ENCODE results near the gene TANGO6. TPM values are rescaled to one million over a fixed set of nuclear protein-coding genes. Genes with fewer than 3 reads are reported as not detected.

Gene TANGO6
- total RNA-seq, 1 donor = 22.4 TPM

DNA sequence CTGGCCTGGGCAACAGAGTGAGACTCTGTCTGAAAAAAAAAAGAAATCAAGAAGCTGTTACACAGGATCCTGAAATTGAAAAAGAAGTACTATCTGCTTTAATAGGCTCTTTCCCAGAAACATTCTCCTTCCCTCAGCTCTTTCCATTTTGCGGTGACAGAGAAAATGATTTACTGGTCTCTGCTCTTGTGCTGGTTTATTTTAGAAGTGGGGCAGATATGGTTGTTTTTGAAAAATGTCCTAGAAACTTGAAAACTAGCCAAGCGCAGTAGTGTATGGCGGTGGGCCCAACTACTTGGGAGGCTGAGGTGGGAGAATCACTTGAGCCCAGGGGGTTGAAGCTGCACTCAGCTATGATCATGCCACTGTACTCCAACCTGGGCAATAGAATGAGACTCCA is 28.8 kb upstream of the TANGO6 start:
- no peak for DNase-seq (ENCODE audit: low read depth)
- TF ChIP-seq, protein P1, sequence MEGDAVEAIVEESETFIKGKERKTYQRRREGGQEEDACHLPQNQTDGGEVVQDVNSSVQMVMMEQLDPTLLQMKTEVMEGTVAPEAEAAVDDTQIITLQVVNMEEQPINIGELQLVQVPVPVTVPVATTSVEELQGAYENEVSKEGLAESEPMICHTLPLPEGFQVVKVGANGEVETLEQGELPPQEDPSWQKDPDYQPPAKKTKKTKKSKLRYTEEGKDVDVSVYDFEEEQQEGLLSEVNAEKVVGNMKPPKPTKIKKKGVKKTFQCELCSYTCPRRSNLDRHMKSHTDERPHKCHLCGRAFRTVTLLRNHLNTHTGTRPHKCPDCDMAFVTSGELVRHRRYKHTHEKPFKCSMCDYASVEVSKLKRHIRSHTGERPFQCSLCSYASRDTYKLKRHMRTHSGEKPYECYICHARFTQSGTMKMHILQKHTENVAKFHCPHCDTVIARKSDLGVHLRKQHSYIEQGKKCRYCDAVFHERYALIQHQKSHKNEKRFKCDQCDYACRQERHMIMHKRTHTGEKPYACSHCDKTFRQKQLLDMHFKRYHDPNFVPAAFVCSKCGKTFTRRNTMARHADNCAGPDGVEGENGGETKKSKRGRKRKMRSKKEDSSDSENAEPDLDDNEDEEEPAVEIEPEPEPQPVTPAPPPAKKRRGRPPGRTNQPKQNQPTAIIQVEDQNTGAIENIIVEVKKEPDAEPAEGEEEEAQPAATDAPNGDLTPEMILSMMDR (IDR thresholded peaks at IDR 0.05; ENCODE audit: insufficient read depth, low read length) = no peak
- H3K4me3 ChIP-seq (ENCODE audit: low read depth, low read length) = no peak overlapping the region

DNA sequence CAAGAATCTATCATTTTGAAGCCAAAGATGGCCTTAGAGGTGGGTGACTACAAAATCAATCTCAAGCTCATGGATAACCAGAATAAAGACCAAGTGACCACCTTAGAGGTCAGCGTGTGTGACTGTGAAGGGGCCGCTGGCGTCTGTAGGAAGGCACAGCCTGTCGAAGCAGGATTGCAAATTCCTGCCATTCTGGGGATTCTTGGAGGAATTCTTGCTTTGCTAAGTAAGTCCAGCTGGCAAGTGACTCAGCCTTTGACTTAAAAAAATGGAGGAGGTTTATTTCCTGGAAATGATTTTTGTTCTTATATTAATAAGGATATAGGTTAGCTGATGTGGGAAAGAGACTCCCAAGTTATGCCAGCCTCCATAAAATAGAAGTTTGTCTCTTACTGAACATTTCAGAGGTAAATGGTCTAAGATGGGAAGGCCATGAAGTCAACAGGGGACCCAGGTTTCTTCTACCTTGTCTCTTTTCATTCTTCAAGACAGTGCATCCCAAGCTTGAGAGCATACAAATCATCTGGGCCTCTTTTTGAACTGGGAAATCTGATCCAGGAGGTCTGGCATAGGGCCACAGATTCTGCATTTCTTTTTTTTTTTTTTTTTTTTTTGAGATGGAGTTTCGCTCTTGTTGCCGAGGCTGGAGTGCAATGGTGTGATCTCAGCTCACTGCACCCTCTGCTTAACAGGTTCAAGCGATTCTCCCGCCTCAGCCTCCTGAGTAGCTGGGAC is 19.8 kb upstream of the TANGO6 start:
- TF ChIP-seq, protein P1 (IDR thresholded peaks at IDR 0.05; ENCODE audit: insufficient read depth, low read length) = no peak
- peak; percentile 93 for DNase-seq (ENCODE audit: low read depth)
- peak overlapping the region; percentile 18 for H3K4me3 ChIP-seq (ENCODE audit: low read depth, low read length)

DNA sequence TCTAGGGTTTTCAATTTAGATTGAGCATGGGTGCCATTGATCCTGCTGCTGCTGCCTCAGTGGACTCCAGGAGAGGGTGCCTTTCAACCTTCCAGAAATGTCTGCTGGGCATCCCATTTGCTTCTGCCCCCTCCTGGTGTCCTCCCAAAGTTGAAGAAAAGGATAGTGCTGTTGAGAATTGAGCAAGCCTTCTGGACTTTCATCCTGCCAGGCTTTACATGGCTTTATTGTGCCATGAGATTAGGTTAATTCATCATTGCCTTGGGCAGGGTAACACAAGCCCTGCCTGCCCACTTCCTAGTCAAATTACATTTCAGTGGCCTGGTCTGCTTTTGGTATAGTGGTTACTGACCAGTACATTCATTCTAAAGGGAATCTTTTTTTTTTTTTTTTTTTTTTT is 17.9 kb upstream of the TANGO6 start:
- DNase-seq (ENCODE audit: low read depth) = no peak
- no peak overlapping the region for H3K4me3 ChIP-seq (ENCODE audit: low read depth, low read length)
- TF ChIP-seq, protein P1 (IDR thresholded peaks at IDR 0.05; ENCODE audit: insufficient read depth, low read length) = no peak

DNA sequence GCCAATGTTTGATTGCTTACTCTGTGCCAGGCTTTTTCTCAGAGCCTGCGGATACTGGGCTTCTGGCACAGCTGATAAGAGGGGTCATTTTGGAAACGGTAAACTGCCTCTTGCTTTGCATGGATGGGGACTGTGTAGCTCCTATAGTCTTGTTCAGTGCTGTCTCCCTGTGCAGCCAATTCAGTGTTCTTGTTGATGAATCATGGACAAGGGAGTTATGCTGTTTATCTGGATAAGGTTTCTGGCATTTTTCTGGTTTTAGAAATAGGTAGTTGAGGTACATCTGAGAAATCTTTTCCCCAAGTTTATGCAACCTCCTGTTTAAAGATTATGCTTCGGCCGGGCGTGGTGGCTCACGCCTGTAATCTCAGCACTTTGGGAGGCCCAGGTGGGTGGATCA is 16.7 kb upstream of the TANGO6 start:
- TF ChIP-seq, protein P1 (IDR thresholded peaks at IDR 0.05; ENCODE audit: insufficient read depth, low read length) = no peak
- DNase-seq (ENCODE audit: low read depth) = no peak

DNA sequence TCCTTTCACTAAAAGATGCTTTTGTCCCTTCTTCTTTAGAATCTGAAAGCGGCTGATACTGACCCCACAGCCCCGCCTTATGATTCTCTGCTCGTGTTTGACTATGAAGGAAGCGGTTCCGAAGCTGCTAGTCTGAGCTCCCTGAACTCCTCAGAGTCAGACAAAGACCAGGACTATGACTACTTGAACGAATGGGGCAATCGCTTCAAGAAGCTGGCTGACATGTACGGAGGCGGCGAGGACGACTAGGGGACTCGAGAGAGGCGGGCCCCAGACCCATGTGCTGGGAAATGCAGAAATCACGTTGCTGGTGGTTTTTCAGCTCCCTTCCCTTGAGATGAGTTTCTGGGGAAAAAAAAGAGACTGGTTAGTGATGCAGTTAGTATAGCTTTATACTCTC is 10.1 kb upstream of the TANGO6 start:
- H3K4me3 ChIP-seq (ENCODE audit: low read depth, low read length) = no peak overlapping the region
- TF ChIP-seq, protein P1 (IDR thresholded peaks at IDR 0.05; ENCODE audit: insufficient read depth, low read length) = no peak
- DNase-seq (ENCODE audit: low read depth) = no peak

More for the DNA sequence above, 16.7 kb upstream of the TANGO6 start:
- H3K4me3 ChIP-seq (ENCODE audit: low read depth, low read length) = no peak overlapping the region

DNA sequence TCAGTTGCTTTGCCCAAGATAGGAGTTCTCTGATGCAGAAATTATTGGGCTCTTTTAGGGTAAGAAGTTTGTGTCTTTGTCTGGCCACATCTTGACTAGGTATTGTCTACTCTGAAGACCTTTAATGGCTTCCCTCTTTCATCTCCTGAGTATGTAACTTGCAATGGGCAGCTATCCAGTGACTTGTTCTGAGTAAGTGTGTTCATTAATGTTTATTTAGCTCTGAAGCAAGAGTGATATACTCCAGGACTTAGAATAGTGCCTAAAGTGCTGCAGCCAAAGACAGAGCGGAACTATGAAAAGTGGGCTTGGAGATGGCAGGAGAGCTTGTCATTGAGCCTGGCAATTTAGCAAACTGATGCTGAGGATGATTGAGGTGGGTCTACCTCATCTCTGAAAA is 8.8 kb upstream of the TANGO6 start:
- TF ChIP-seq, protein P1 (IDR thresholded peaks at IDR 0.05; ENCODE audit: insufficient read depth, low read length) = no peak
- H3K4me3 ChIP-seq (ENCODE audit: low read depth, low read length) = no peak overlapping the region
- DNase-seq (ENCODE audit: low read depth) = no peak

DNA sequence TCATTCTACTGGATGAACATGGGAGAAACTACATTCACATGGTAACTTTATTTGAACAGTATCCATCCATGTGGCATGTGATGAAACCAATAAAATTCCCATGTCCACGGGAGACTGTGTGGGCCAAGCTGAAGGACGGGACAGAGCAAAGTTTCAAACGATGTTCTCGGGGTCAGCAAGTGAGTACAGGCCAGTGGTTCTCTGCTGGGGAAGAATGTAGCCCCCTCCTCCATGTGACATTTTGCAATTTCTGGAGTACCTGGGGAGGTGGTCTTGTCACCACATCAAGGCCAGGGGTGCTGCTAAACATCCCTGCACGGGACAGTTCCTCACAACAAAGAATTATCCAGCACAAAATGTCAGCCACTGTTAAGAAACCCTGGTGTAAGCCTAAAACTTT is 7.4 kb upstream of the TANGO6 start:
- DNase-seq (ENCODE audit: low read depth) = no peak
- H3K4me3 ChIP-seq (ENCODE audit: low read depth, low read length) = no peak overlapping the region
- TF ChIP-seq, protein P1 (IDR thresholded peaks at IDR 0.05; ENCODE audit: insufficient read depth, low read length) = no peak
